DMS79 treated with DMSO at 0.1 percent for 48 hours (cell line): ENCODE results near the gene LHX2.

ENCODE experiments used
- DNase-seq: peaks from one replicate; lab custom pipeline; 2025; lab: John Stamatoyannopoulos, UW

The LHX2 gene

GRCh38 chr9:124066783-124067577 is 55.4 kb downstream of the LHX2 start:
- DNase-seq, result no peak

- DNase-seq, result no peak
These were observed 56.7 kb downstream of the LHX2 start for GRCh38 chr9:124068251-124068650.

- no peak for DNase-seq
These were observed 63.2 kb downstream of the LHX2 start for GRCh38 chr9:124074746-124075145.

GRCh38 chr9:124075761-124076160 is 64.2 kb downstream of the LHX2 start:
- no peak for DNase-seq

GRCh38 chr9:124077915-124078572 is 66.5 kb downstream of the LHX2 start:
- no peak for DNase-seq

GRCh38 chr9:124078641-124079040 is 67.1 kb downstream of the LHX2 start:
- no peak for DNase-seq

- DNase-seq, result no peak
These were observed 67.8 kb downstream of the LHX2 start for GRCh38 chr9:124079176-124079925.

GRCh38 chr9:124082622-124083021 is 71.1 kb downstream of the LHX2 start:
- no peak for DNase-seq
